HepG2 (cell line): ENCODE results near the gene PCP4L1. TPM values are rescaled to one million over a fixed set of nuclear protein-coding genes. Genes with fewer than 3 reads are reported as not detected.

Experiments used
- ARNT ChIP-seq: fragments of 450-650 bp; IDR thresholded peaks from 2 replicates; pipeline ENCODE4 v1.6.1; 2017
- FOXC1 ChIP-seq: sonication (generic); formaldehyde crosslinking; IDR thresholded peaks from 2 replicates; pipeline ENCODE4 v1.8.0; 2022; ENCODE audit warnings: mild to moderate bottlenecking, missing genetic modification reagents, borderline replicate concordance
- GZF1 ChIP-seq: sonication (generic); formaldehyde crosslinking; IDR thresholded peaks from 2 replicates; pipeline ENCODE4 v1.5.1; 2020; ENCODE audit warnings: mild to moderate bottlenecking, missing genetic modification reagents
- NR2F2 ChIP-seq: IDR thresholded peaks from 2 replicates; pipeline ENCODE4 v1.6.1; 2012; ENCODE audit warnings: low read depth, inconsistent platforms, borderline replicate concordance
- RORA ChIP-seq: sonication (generic); formaldehyde crosslinking; IDR thresholded peaks from 2 replicates; pipeline ENCODE4 v1.5.0; 2020; ENCODE audit warnings: mild to moderate bottlenecking, missing genetic modification reagents, moderate library complexity
- SIN3B ChIP-seq: fragments of 150-350 bp; IDR thresholded peaks from 2 replicates; pipeline ENCODE4 v1.6.1; 2014; ENCODE audit warnings: low read length
- ZNF207 ChIP-seq: fragments of 450-650 bp; IDR thresholded peaks from 2 replicates; pipeline ENCODE4 v1.6.1; 2016; ENCODE audit warnings: antibody characterized with exemption, borderline replicate concordance
- ZNF510 ChIP-seq: sonication (generic); formaldehyde crosslinking; IDR thresholded peaks from 2 replicates; pipeline ENCODE4 v1.4.0; 2020; ENCODE audit warnings: low read depth, mild to moderate bottlenecking, missing genetic modification reagents
- ZNF547 ChIP-seq: sonication (generic); formaldehyde crosslinking; IDR thresholded peaks from 2 replicates; pipeline ENCODE4 v1.5.1; 2020; ENCODE audit warnings: mild to moderate bottlenecking, missing genetic modification reagents
- ZNF709 ChIP-seq: sonication (generic); formaldehyde crosslinking; IDR thresholded peaks from 2 replicates; pipeline ENCODE4 v1.5.0; 2020; ENCODE audit warnings: mild to moderate bottlenecking, missing genetic modification reagents
- ZNF773 ChIP-seq: sonication (generic); formaldehyde crosslinking; IDR thresholded peaks from 2 replicates; pipeline ENCODE4 v1.4.0; 2020; ENCODE audit warnings: missing genetic modification reagents, borderline replicate concordance
- polyA plus RNA-seq, 8 experiments: library from polyadenylated mRNA; depleted of rRNA in 3 of 8; stranded (reverse) in 7 of 8; unstranded in 1 of 8; fragments of >200 nt; fragmentation: Illumina TruSeq in 4 of 8; extraction: Trizol in 4 of 8; gene quantifications; 2 replicates each; pipeline versions ENCODE4 v1.2.1 to v1.2.3, GENCODE V29; 2011 to 2016; ENCODE audit warnings: low read depth in 4 of 8, missing spikeins in 1 of 8, mixed read lengths in 1 of 8; ENCODE audit not compliant: insufficient read depth in 1 of 8
- total RNA-seq, 5 experiments: library from RNA; depleted of rRNA; stranded (reverse); fragments of >200 nt; fragmentation: Illumina TruSeq; extraction: Trizol; gene quantifications; 2 replicates each; pipeline ENCODE4 v1.2.3, GENCODE V29; 2016; ENCODE audit warnings: low read depth in 1 of 5
- TF ChIP-seq, protein P1 (sequence below): IDR thresholded peaks from 2 replicates; pipeline ENCODE4 v1.6.1; 2016; ENCODE audit warnings: low read depth
- TF ChIP-seq, protein P2 (sequence below): IDR thresholded peaks from 2 replicates; pipeline ENCODE4 v1.4.0; 2020; ENCODE audit warnings: mild to moderate bottlenecking, missing genetic modification reagents
- TF ChIP-seq, protein P3 (sequence below): sonication (generic); formaldehyde crosslinking; IDR thresholded peaks from 2 replicates; pipeline ENCODE4 v1.5.1; 2020; ENCODE audit warnings: missing genetic modification reagents, mild to moderate bottlenecking, borderline replicate concordance
- TF ChIP-seq, protein P4 (sequence below): sonication (generic); formaldehyde crosslinking; IDR thresholded peaks from 2 replicates; pipeline ENCODE4 v1.9.0; 2022; ENCODE audit warnings: low read depth, missing genetic modification reagents
- TF ChIP-seq, protein P5 (sequence below): sonication (generic); formaldehyde crosslinking; IDR thresholded peaks from 2 replicates; pipeline ENCODE4 v1.5.0; 2020; ENCODE audit warnings: missing genetic modification reagents

Gene PCP4L1
- total and polyA plus RNA-seq, 2 of the 13 experiments (the other 11 are each of a cell fraction or from before 2014, with no cell fraction given): 0.28 TPM; not detected in 1

DNA sequence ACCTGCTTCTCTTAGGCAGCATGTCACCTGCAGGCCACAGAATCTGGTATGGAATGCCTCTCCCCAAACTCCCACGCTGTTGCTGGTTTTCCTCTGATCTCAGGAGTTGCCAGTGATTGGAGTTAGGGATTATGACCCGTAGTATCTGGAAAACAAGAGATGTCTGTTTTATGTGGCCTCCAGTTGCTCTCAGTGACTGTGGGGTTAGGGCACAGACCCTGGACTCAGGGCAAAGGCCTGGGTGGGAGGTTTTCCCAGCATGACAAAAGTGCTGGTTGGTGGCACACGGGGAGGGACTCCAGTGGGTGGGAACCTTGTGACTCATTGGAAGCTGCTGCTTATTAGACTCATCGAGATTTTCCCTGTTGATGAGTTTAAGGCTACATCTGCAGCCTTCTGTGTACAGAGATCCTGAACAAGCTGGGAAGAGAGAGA, 20.5 kb upstream of the PCP4L1 start, which contains the start of gene NR1I3 (continued):
- peak; percentile 31; the same call in 1 of the 2 replicates for TF ChIP-seq ZNF709 (CRISPR knock-in tag)
- TF ChIP-seq, protein P1, sequence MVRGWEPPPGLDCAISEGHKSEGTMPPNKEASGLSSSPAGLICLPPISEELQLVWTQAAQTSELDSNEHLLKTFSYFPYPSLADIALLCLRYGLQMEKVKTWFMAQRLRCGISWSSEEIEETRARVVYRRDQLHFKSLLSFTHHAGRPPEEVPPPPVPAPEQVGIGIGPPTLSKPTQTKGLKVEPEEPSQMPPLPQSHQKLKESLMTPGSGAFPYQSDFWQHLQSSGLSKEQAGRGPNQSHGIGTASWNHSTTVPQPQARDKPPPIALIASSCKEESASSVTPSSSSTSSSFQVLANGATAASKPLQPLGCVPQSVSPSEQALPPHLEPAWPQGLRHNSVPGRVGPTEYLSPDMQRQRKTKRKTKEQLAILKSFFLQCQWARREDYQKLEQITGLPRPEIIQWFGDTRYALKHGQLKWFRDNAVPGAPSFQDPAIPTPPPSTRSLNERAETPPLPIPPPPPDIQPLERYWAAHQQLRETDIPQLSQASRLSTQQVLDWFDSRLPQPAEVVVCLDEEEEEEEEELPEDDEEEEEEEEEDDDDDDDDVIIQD (CRISPR knock-in tag): no peak
- TF ChIP-seq SIN3B: no peak
- peak; percentile 77; the same call in 1 of the 2 replicates for TF ChIP-seq GZF1
- TF ChIP-seq, protein P2, sequence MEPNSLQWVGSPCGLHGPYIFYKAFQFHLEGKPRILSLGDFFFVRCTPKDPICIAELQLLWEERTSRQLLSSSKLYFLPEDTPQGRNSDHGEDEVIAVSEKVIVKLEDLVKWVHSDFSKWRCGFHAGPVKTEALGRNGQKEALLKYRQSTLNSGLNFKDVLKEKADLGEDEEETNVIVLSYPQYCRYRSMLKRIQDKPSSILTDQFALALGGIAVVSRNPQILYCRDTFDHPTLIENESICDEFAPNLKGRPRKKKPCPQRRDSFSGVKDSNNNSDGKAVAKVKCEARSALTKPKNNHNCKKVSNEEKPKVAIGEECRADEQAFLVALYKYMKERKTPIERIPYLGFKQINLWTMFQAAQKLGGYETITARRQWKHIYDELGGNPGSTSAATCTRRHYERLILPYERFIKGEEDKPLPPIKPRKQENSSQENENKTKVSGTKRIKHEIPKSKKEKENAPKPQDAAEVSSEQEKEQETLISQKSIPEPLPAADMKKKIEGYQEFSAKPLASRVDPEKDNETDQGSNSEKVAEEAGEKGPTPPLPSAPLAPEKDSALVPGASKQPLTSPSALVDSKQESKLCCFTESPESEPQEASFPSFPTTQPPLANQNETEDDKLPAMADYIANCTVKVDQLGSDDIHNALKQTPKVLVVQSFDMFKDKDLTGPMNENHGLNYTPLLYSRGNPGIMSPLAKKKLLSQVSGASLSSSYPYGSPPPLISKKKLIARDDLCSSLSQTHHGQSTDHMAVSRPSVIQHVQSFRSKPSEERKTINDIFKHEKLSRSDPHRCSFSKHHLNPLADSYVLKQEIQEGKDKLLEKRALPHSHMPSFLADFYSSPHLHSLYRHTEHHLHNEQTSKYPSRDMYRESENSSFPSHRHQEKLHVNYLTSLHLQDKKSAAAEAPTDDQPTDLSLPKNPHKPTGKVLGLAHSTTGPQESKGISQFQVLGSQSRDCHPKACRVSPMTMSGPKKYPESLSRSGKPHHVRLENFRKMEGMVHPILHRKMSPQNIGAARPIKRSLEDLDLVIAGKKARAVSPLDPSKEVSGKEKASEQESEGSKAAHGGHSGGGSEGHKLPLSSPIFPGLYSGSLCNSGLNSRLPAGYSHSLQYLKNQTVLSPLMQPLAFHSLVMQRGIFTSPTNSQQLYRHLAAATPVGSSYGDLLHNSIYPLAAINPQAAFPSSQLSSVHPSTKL (CRISPR knock-in tag): peak; percentile 67; the same call in 1 of the 2 replicates
- TF ChIP-seq ZNF207: no peak
- no peak for TF ChIP-seq RORA
- TF ChIP-seq NR2F2: peak; percentile 81
- TF ChIP-seq, protein P3, sequence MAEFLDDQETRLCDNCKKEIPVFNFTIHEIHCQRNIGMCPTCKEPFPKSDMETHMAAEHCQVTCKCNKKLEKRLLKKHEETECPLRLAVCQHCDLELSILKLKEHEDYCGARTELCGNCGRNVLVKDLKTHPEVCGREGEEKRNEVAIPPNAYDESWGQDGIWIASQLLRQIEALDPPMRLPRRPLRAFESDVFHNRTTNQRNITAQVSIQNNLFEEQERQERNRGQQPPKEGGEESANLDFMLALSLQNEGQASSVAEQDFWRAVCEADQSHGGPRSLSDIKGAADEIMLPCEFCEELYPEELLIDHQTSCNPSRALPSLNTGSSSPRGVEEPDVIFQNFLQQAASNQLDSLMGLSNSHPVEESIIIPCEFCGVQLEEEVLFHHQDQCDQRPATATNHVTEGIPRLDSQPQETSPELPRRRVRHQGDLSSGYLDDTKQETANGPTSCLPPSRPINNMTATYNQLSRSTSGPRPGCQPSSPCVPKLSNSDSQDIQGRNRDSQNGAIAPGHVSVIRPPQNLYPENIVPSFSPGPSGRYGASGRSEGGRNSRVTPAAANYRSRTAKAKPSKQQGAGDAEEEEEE (CRISPR knock-in tag): no peak
- TF ChIP-seq, protein P4, sequence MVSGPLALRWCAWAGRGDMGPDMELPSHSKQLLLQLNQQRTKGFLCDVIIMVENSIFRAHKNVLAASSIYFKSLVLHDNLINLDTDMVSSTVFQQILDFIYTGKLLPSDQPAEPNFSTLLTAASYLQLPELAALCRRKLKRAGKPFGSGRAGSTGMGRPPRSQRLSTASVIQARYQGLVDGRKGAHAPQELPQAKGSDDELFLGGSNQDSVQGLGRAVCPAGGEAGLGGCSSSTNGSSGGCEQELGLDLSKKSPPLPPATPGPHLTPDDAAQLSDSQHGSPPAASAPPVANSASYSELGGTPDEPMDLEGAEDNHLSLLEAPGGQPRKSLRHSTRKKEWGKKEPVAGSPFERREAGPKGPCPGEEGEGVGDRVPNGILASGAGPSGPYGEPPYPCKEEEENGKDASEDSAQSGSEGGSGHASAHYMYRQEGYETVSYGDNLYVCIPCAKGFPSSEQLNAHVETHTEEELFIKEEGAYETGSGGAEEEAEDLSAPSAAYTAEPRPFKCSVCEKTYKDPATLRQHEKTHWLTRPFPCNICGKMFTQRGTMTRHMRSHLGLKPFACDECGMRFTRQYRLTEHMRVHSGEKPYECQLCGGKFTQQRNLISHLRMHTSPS: peak; percentile 59; the same call in 1 of the 2 replicates
- TF ChIP-seq ZNF773 (CRISPR knock-in tag): no peak
- TF ChIP-seq ARNT: no peak
- TF ChIP-seq FOXC1 (CRISPR knock-in tag): 0 out of 2 replicates have a peak, but pooled peaks have one; percentile 21
- no peak for TF ChIP-seq ZNF510
- TF ChIP-seq ZNF547 (CRISPR knock-in tag): no peak
- TF ChIP-seq, protein P5, sequence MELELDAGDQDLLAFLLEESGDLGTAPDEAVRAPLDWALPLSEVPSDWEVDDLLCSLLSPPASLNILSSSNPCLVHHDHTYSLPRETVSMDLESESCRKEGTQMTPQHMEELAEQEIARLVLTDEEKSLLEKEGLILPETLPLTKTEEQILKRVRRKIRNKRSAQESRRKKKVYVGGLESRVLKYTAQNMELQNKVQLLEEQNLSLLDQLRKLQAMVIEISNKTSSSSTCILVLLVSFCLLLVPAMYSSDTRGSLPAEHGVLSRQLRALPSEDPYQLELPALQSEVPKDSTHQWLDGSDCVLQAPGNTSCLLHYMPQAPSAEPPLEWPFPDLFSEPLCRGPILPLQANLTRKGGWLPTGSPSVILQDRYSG (CRISPR knock-in tag): no peak
